IMR-90 (cell line): ENCODE results near the gene FBXO9. TPM values are rescaled to one million over a fixed set of nuclear protein-coding genes. Genes with fewer than 3 reads are reported as not detected.

Experiments
- ATAC-seq: fragments of 200-7000 bp; cut with Tn5 transposase; 2 replicates; pipeline ENCODE4 v1.9.1; 2020; ENCODE audit warnings: low read depth, mild to moderate bottlenecking, moderate library complexity
- BruUV-seq: library from RNA; stranded (reverse); fragments of 400-500 nt; replicated peaks from 2 replicates; lab custom pipeline; 2021; lab: Mats Ljungman, UMichigan
- CTCF ChIA-PET: fragments of 300-600 bp; formaldehyde crosslinking; extraction: SDS; loops from one replicate; lab custom pipeline; 2021; ENCODE audit warnings: antibody characterized with exemption; lab: Yijun Ruan, JAX
- POLR2A ChIA-PET: fragments of 300-600 bp; sonication (Branson Sonifier 250); formaldehyde crosslinking; loops from one replicate; lab custom pipeline; 2022; ENCODE audit warnings: antibody characterized with exemption; ENCODE audit not compliant: unreplicated experiment; lab: Charles Lee
- DNase-seq: peaks from one replicate; pipeline ENCODE4 v3.0.0; 2013
- H2AFZ ChIP-seq: replicated peaks from 2 replicates; pipeline ENCODE3; 2013; ENCODE audit warnings: low read length, mild to moderate bottlenecking; ENCODE audit not compliant: poor library complexity
- H2AK5ac ChIP-seq: 2 replicates; pipeline ENCODE4 v1.6.1; 2013; ENCODE audit warnings: low read depth, low read length, inconsistent platforms
- H2AK9ac ChIP-seq: replicated peaks from 2 replicates; pipeline ENCODE3; 2013; ENCODE audit warnings: mild to moderate bottlenecking, low read depth, low read length, moderate library complexity; ENCODE audit not compliant: poor library complexity
- H2BK120ac ChIP-seq: 2 replicates; pipeline ENCODE4 v1.6.1; 2013; ENCODE audit warnings: low read depth, low read length, inconsistent platforms
- H2BK15ac ChIP-seq: 3 replicates; pipeline ENCODE4 v1.6.1; 2013; ENCODE audit warnings: low read depth, low read length, inconsistent platforms
- H2BK20ac ChIP-seq: 2 replicates; pipeline ENCODE4 v1.6.1; 2013; ENCODE audit warnings: low read depth, mild to moderate bottlenecking, inconsistent platforms, low read length, moderate library complexity
- H2BK5ac ChIP-seq: 2 replicates; pipeline ENCODE4 v1.6.1; 2013; ENCODE audit warnings: mild to moderate bottlenecking, low read depth, low read length, inconsistent platforms; ENCODE audit not compliant: poor library complexity, severe bottlenecking
- H3K14ac ChIP-seq: replicated peaks from 2 replicates; pipeline ENCODE4 v1.6.1; 2013; ENCODE audit warnings: low read depth, low read length, inconsistent platforms
- H3K18ac ChIP-seq: 2 replicates; pipeline ENCODE4 v1.6.1; 2013; ENCODE audit warnings: low read depth, low read length, control low read depth
- H3K23ac ChIP-seq: 2 replicates; pipeline ENCODE4 v1.6.1; 2013; ENCODE audit warnings: low read depth, low read length, inconsistent platforms
- H3K27ac ChIP-seq: 2 replicates; pipeline ENCODE4 v1.5.1; 2013; ENCODE audit warnings: mild to moderate bottlenecking, control low read depth, low read length; ENCODE audit not compliant: insufficient read depth
- H3K27me3 ChIP-seq: 2 replicates; pipeline ENCODE4 v1.6.1; 2013; ENCODE audit warnings: low read length; ENCODE audit not compliant: control insufficient read depth, insufficient read depth
- H3K36me3 ChIP-seq: 2 replicates; pipeline ENCODE4 v1.6.1; 2013; ENCODE audit warnings: low read length, mixed read lengths; ENCODE audit not compliant: control insufficient read depth, insufficient read depth
- H3K4ac ChIP-seq: 2 replicates; pipeline ENCODE4 v1.6.1; 2013; ENCODE audit warnings: low read depth, low read length, inconsistent platforms
- H3K4me1 ChIP-seq: 2 replicates; pipeline ENCODE4 v1.6.1; 2013; ENCODE audit warnings: low read length, mixed read lengths; ENCODE audit not compliant: control insufficient read depth, insufficient read depth
- H3K4me2 ChIP-seq: 2 replicates; pipeline ENCODE4 v1.6.1; 2013; ENCODE audit warnings: low read depth, mild to moderate bottlenecking, control low read depth, low read length, moderate library complexity
- H3K4me3 ChIP-seq: 2 replicates; pipeline ENCODE4 v1.5.1; 2013; ENCODE audit warnings: low read depth, mild to moderate bottlenecking, control low read depth, low read length, moderate library complexity; ENCODE audit not compliant: insufficient read depth
- H3K56ac ChIP-seq: 2 replicates; pipeline ENCODE4 v1.6.1; 2013; ENCODE audit warnings: low read length, inconsistent platforms; ENCODE audit not compliant: insufficient read depth; ENCODE audit errors: extremely low read depth
- H3K79me1 ChIP-seq, 2 experiments: 2 replicates each; pipeline ENCODE4 v1.6.1; 2013; ENCODE audit warnings: low read length in 2 of 2, inconsistent platforms in 1 of 2, low read depth in 1 of 2
- H3K9ac ChIP-seq: 2 replicates; pipeline ENCODE4 v1.6.1; 2013; ENCODE audit warnings: low read depth, low read length, control low read depth
- H3K9me1 ChIP-seq: 2 replicates; pipeline ENCODE4 v1.6.1; 2013; ENCODE audit warnings: low read length, inconsistent platforms; ENCODE audit not compliant: insufficient read depth
- H3K9me3 ChIP-seq: 2 replicates; pipeline ENCODE4 v1.6.1; 2013; ENCODE audit warnings: low read length; ENCODE audit not compliant: control insufficient read depth, insufficient read depth
- H4K20me1 ChIP-seq: 2 replicates; pipeline ENCODE4 v1.6.1; 2013; ENCODE audit warnings: low read length, inconsistent platforms; ENCODE audit not compliant: insufficient read depth
- H4K5ac ChIP-seq: 2 replicates; pipeline ENCODE4 v1.6.1; 2013; ENCODE audit warnings: mild to moderate bottlenecking, low read depth, low read length, control low read depth
- H4K8ac ChIP-seq, 2 experiments: 2 replicates each; pipeline ENCODE4 v1.6.1; 2013; ENCODE audit warnings: low read depth in 2 of 2, low read length in 2 of 2, control low read depth in 1 of 2, inconsistent platforms in 1 of 2
- H4K91ac ChIP-seq: 2 replicates; pipeline ENCODE4 v1.6.1; 2013; ENCODE audit warnings: low read depth, low read length, inconsistent platforms; ENCODE audit not compliant: insufficient read depth
- BHLHE40 ChIP-seq: fragments of 150-350 bp; IDR thresholded peaks from 2 replicates; pipeline ENCODE4 v1.6.1; 2016; ENCODE audit warnings: mild to moderate bottlenecking, low read depth, low read length
- CEBPB ChIP-seq: IDR thresholded peaks from 2 replicates; pipeline ENCODE4 v1.6.1; 2012; ENCODE audit warnings: low read depth, low read length, improper control_type of control experiment
- CHD1 ChIP-seq: IDR thresholded peaks from 2 replicates; pipeline ENCODE4 v1.6.1; 2012; ENCODE audit warnings: low read depth, low read length, improper control_type of control experiment
- FOS ChIP-seq: fragments of 150-350 bp; IDR thresholded peaks from 2 replicates; pipeline ENCODE4 v1.6.1; 2016; ENCODE audit warnings: low read depth, low read length
- MAFK ChIP-seq: IDR thresholded peaks from 2 replicates; pipeline ENCODE4 v1.6.1; 2012; ENCODE audit warnings: low read depth, low read length, improper control_type of control experiment
- MAZ ChIP-seq: IDR thresholded peaks from 2 replicates; pipeline ENCODE4 v1.6.1; 2012; ENCODE audit warnings: low read depth, mild to moderate bottlenecking, low read length, improper control_type of control experiment, moderate library complexity, borderline replicate concordance
- MXI1 ChIP-seq: IDR thresholded peaks from 2 replicates; pipeline ENCODE4 v1.6.1; 2012; ENCODE audit warnings: low read depth, mild to moderate bottlenecking, low read length, moderate library complexity, borderline replicate concordance
- NFE2L2 ChIP-seq: fragments of 150-350 bp; IDR thresholded peaks from 2 replicates; pipeline ENCODE4 v1.6.1; 2016; ENCODE audit warnings: low read depth, mild to moderate bottlenecking, low read length
- POLR2A ChIP-seq: IDR thresholded peaks from 2 replicates; pipeline ENCODE4 v1.6.1; 2012; ENCODE audit warnings: mild to moderate bottlenecking, low read depth, low read length
- RAD21 ChIP-seq: IDR thresholded peaks from 2 replicates; pipeline ENCODE4 v1.6.1; 2012; ENCODE audit warnings: low read length, improper control_type of control experiment
- RCOR1 ChIP-seq: IDR thresholded peaks from 2 replicates; pipeline ENCODE4 v1.6.1; 2012; ENCODE audit warnings: mild to moderate bottlenecking, low read length, improper control_type of control experiment; ENCODE audit not compliant: insufficient replicate concordance
- RFX5 ChIP-seq: IDR thresholded peaks from 2 replicates; pipeline ENCODE4 v1.8.0; 2012; ENCODE audit warnings: low read depth, mild to moderate bottlenecking, low read length, moderate library complexity
- SMC3 ChIP-seq: fragments of 150-350 bp; IDR thresholded peaks from 2 replicates; pipeline ENCODE4 v1.6.1; 2016; ENCODE audit warnings: low read depth, mild to moderate bottlenecking, antibody characterized with exemption, low read length, moderate library complexity
- WGBS, 2 experiments: methylation state at CpG; one replicate each; pipeline versions ENCODE4 v1.1.5 to v1.1.7; 2013; ENCODE audit warnings: missing lambda C conversion rate in 2 of 2; ENCODE audit not compliant: insufficient read length in 1 of 2; ENCODE audit errors: extremely low coverage in 2 of 2; 5-methylcytosine and 5-hydroxymethylcytosine counted together
- dilution Hi-C: fragments of 300-500 bp; cut with HindIII; formaldehyde crosslinking; loops from one replicate; pipeline ENCODE4 v1.14.3; 2018; ENCODE audit warnings: low sequenced_read_pairs; ENCODE audit not compliant: unreplicated experiment
- in situ Hi-C: fragments of 300-500 bp; cut with MboI; formaldehyde crosslinking; loops from 3 replicates; pipeline ENCODE4 v1.14.3; 2019; ENCODE audit warnings: low sequenced_read_pairs, inconsistent platforms, mixed read lengths
- intact Hi-C: fragments of 100-400 bp; cut with micrococcal nuclease; formaldehyde crosslinking; loops from 2 replicates; pipeline ENCODE4 v1.10.0; 2022
- polyA plus RNA-seq, 3 experiments: library from polyadenylated mRNA; depleted of rRNA; stranded (reverse); fragments of >200 nt; gene quantifications; 2 replicates each; pipeline ENCODE4 v1.2.3, GENCODE V29; 2012; ENCODE audit warnings: low replicate concordance in 1 of 3
- total RNA-seq: library from RNA; depleted of rRNA; stranded (reverse); fragments of >200 nt; gene quantifications from 2 replicates; pipeline ENCODE4 v1.2.3, GENCODE V29; 2012
- TF ChIP-seq, protein P1 (sequence below): fragments of 150-350 bp; IDR thresholded peaks from 2 replicates; pipeline ENCODE4 v1.6.1; 2016; ENCODE audit warnings: low read depth, mild to moderate bottlenecking, low read length, moderate library complexity, borderline replicate concordance
- TF ChIP-seq, protein P2 (sequence below): conservative IDR thresholded peaks from 2 replicates; pipeline ENCODE4 v1.5.1; 2012; ENCODE audit warnings: mild to moderate bottlenecking, low read depth, low read length, improper control_type of control experiment
- TF ChIP-seq, protein P3 (sequence below): fragments of 150-350 bp; IDR thresholded peaks from 2 replicates; pipeline ENCODE4 v1.6.1; 2017; ENCODE audit warnings: mild to moderate bottlenecking, antibody characterized with exemption, low read length, low read depth

Gene FBXO9
- total and polyA plus RNA-seq, 2 of the 4 experiments (the other 2 are of a cell fraction): 49.6 to 65.9 TPM

DNA sequence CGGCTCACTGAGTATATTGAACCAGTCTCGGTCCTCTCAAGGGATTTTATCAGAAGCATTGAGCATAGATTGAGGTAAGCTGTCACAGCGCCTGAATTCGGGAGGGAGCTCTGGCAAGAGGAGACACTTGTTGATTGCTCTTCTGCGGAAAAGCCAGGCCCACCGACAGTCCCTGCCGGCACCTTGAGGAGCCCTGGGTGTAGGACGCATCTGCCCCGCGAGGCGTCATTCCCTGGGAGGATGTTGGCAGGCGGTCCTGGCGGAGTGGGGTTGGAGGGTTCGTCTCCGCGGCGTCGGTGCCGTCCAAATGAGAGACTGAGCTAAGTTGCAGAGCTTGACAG lies 843 bp downstream of the FBXO9 start:
- Histone ChIP-seq H4K5ac (0 out of 2 replicates have a peak overlapping the region, but pooled peaks have one; percentile 5), H4K91ac (no peak overlapping the region), H3K9me1 (peaks cover 4% of the 10 kb centered on the region; the same call in 1 of the 2 replicates), H3K23ac (peak overlapping the region; percentile 90; the same call in 1 of the 2 replicates), H2BK15ac (no peak overlapping the region), H3K27me3 (no peaks in the 10 kb centered on the region), H3K4me1 (0 out of 2 replicates have a peak, but pooled peaks cover 2% of the 10 kb centered on the region), H2BK5ac (peak overlapping the region; percentile 72), H3K79me1 (peaks cover 5 to 33% of the 10 kb centered on the region in 2 experiments; a peak in 2 of 4 replicates), H3K56ac (peak overlapping the region; percentile 52; the same call in 1 of the 2 replicates), H2AK5ac (0 out of 2 replicates have a peak overlapping the region, but pooled peaks have one; percentile 5), H3K9ac (peak overlapping the region; percentile 80), H2BK20ac (no peak overlapping the region), H3K4me3 (peak overlapping the region; percentile 64), H2AK9ac (peak overlapping the region; percentile 7), H3K27ac (peak overlapping the region; percentile 79), H4K8ac (peak overlapping the region in 1 of 2 experiments; percentile 20; a peak in 2 of 4 replicates), H2BK120ac (no peak overlapping the region), H3K18ac (no peak overlapping the region), H3K4me2 (peak overlapping the region; percentile 99), H3K14ac (peak overlapping the region; percentile 79; the same call in 1 of the 2 replicates), H3K36me3 (no peaks in the 10 kb centered on the region), H4K20me1 (peaks cover 13% of the 10 kb centered on the region; the same call in 1 of the 2 replicates), H3K4ac (peak overlapping the region; percentile 66), H3K9me3 (no peaks in the 10 kb centered on the region), H2AFZ (peak overlapping the region; percentile 88)
- DNase-seq (peak; percentile 28), ATAC-seq (peak; percentile 1; the same call in 1 of the 2 replicates)
- WGBS, 2 experiments: 0% methylated on average over 12 of the region's 19 CpGs; no CpG with 5 or more reads in 1 of the 2 experiments
- intact Hi-C loops: no loop called here
- dilution Hi-C loops: no loop called here
- POLR2A ChIA-PET: no interaction called here
- TF ChIP-seq CHD1 (no peak), FOS (no peak), RFX5 (no peak), MAFK (no peak), RAD21 (no peak; the same call in 1 of the 2 replicates), POLR2A (no peak), RCOR1 (no peak), BHLHE40 (no peak), NFE2L2 (no peak), MXI1 (no peak), MAZ (no peak), SMC3 (no peak), CEBPB (no peak)
- TF ChIP-seq, protein P1, sequence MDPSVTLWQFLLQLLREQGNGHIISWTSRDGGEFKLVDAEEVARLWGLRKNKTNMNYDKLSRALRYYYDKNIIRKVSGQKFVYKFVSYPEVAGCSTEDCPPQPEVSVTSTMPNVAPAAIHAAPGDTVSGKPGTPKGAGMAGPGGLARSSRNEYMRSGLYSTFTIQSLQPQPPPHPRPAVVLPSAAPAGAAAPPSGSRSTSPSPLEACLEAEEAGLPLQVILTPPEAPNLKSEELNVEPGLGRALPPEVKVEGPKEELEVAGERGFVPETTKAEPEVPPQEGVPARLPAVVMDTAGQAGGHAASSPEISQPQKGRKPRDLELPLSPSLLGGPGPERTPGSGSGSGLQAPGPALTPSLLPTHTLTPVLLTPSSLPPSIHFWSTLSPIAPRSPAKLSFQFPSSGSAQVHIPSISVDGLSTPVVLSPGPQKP: no peak
- TF ChIP-seq, protein P2, sequence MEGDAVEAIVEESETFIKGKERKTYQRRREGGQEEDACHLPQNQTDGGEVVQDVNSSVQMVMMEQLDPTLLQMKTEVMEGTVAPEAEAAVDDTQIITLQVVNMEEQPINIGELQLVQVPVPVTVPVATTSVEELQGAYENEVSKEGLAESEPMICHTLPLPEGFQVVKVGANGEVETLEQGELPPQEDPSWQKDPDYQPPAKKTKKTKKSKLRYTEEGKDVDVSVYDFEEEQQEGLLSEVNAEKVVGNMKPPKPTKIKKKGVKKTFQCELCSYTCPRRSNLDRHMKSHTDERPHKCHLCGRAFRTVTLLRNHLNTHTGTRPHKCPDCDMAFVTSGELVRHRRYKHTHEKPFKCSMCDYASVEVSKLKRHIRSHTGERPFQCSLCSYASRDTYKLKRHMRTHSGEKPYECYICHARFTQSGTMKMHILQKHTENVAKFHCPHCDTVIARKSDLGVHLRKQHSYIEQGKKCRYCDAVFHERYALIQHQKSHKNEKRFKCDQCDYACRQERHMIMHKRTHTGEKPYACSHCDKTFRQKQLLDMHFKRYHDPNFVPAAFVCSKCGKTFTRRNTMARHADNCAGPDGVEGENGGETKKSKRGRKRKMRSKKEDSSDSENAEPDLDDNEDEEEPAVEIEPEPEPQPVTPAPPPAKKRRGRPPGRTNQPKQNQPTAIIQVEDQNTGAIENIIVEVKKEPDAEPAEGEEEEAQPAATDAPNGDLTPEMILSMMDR: no peak
- TF ChIP-seq, protein P3, sequence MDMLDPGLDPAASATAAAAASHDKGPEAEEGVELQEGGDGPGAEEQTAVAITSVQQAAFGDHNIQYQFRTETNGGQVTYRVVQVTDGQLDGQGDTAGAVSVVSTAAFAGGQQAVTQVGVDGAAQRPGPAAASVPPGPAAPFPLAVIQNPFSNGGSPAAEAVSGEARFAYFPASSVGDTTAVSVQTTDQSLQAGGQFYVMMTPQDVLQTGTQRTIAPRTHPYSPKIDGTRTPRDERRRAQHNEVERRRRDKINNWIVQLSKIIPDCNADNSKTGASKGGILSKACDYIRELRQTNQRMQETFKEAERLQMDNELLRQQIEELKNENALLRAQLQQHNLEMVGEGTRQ: no peak
- CTCF ChIA-PET: interaction anchor here (1.3 kb wide), 1 partner anchor 511 kb away, joined by 4 read pairs; no protein-coding TSS in a partner anchor
- in situ Hi-C loops: no loop called here
- no TSS peak for BruUV-seq
